AG08396 (cell line): ENCODE data around the gene ABCA13.

Source experiments
- DNase-seq: peaks from one replicate; pipeline ENCODE4 v3.0.0; 2012; ENCODE audit warnings: low spot score, mixed read lengths

ABCA13 gene

GRCh38 chr7:48428091-48428684, 256.9 kb downstream of the ABCA13 start:
- DNase-seq = no peak

GRCh38 chr7:48429117-48429516, 257.9 kb downstream of the ABCA13 start:
- no peak for DNase-seq

- DNase-seq = no peak
Measured at GRCh38 chr7:48438206-48438605, 266.9 kb downstream of the ABCA13 start.

- no peak for DNase-seq
Measured at GRCh38 chr7:48441848-48442492, 270.7 kb downstream of the ABCA13 start.

- no peak for DNase-seq
Measured at GRCh38 chr7:48443051-48443450, 271.8 kb downstream of the ABCA13 start.

- DNase-seq = no peak
Measured at GRCh38 chr7:48446721-48447120, 275.5 kb downstream of the ABCA13 start.

- DNase-seq = no peak
Measured at GRCh38 chr7:48452218-48452617, 281.0 kb downstream of the ABCA13 start.

- no peak for DNase-seq
Measured at GRCh38 chr7:48454750-48455192, 283.5 kb downstream of the ABCA13 start.

GRCh38 chr7:48455363-48455762, 284.1 kb downstream of the ABCA13 start:
- DNase-seq = no peak

GRCh38 chr7:48458701-48459524, 287.7 kb downstream of the ABCA13 start:
- no peak for DNase-seq

- DNase-seq = no peak
Measured at GRCh38 chr7:48466713-48467112, 295.5 kb downstream of the ABCA13 start.

GRCh38 chr7:48471196-48471595, 299.9 kb downstream of the ABCA13 start:
- no peak for DNase-seq

GRCh38 chr7:48472640-48473039, 301.4 kb downstream of the ABCA13 start:
- DNase-seq = no peak

GRCh38 chr7:48473205-48473865, 302.1 kb downstream of the ABCA13 start:
- DNase-seq = no peak

- no peak for DNase-seq
Measured at GRCh38 chr7:48481235-48481634, 310.0 kb downstream of the ABCA13 start.

- no peak for DNase-seq
Measured at GRCh38 chr7:48497521-48497920, 326.3 kb downstream of the ABCA13 start.

GRCh38 chr7:48502021-48502420, 330.8 kb downstream of the ABCA13 start:
- DNase-seq = no peak

GRCh38 chr7:48505051-48505450, 333.8 kb downstream of the ABCA13 start:
- no peak for DNase-seq

- no peak for DNase-seq
Measured at GRCh38 chr7:48505466-48505865, 334.2 kb downstream of the ABCA13 start.

- DNase-seq = no peak
Measured at GRCh38 chr7:48506569-48506968, 335.3 kb downstream of the ABCA13 start.

- DNase-seq = no peak
Measured at GRCh38 chr7:48511080-48511479, 339.8 kb downstream of the ABCA13 start.

GRCh38 chr7:48512892-48513291, 341.6 kb downstream of the ABCA13 start:
- no peak for DNase-seq

- no peak for DNase-seq
Measured at GRCh38 chr7:48515171-48515570, 343.9 kb downstream of the ABCA13 start.
